ENCODE measurements around the gene FRAT2.

FRAT2 gene

DNA sequence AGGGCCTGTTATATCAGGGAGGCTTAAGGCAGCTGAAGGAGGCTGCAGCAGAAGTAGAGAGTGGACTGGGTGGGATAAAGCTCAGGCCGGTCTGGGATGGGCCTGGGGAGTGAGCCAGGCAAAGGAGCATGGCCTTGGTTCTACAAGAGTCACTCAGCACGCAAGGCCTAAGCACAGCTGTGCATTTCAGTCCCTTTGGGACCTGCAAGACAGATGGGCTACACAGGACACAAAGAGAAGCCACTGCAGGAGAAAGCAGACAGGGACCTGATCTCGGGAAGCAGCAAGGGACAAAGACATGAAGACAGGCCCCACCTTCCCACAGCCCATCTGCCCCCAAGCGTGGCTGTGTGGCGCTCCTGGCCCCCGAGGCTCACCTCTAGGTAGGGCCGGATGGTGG lies 37.2 kb upstream of the FRAT2 start:
- H3K27ac ChIP-seq (ENCODE audit: low read depth, low read length, poor library complexity, severe bottlenecking): no peak overlapping the region
- no peak overlapping the region for H3K4me3 ChIP-seq (ENCODE audit: low read depth, low read length, poor library complexity, severe bottlenecking)
- H3K4me2 ChIP-seq (ENCODE audit: low read length): no peak overlapping the region
- no peaks in the 10 kb centered on the region for H3F3A ChIP-seq (ENCODE audit: insufficient read depth, low read length)
- no peak overlapping the region for H2AFZ ChIP-seq (ENCODE audit: low read length)
- no peaks in the 10 kb centered on the region for H3K9me2 ChIP-seq (ENCODE audit: low read depth, low read length)
- H4K20me1 ChIP-seq (ENCODE audit: insufficient read depth, low read length): no peaks in the 10 kb centered on the region
- H3K9ac ChIP-seq (ENCODE audit: low read length): no peak overlapping the region
- TF ChIP-seq EZH2 (IDR thresholded peaks at IDR 0.05; ENCODE audit: borderline replicate concordance, low read length): no peak
- TF ChIP-seq, protein P1, sequence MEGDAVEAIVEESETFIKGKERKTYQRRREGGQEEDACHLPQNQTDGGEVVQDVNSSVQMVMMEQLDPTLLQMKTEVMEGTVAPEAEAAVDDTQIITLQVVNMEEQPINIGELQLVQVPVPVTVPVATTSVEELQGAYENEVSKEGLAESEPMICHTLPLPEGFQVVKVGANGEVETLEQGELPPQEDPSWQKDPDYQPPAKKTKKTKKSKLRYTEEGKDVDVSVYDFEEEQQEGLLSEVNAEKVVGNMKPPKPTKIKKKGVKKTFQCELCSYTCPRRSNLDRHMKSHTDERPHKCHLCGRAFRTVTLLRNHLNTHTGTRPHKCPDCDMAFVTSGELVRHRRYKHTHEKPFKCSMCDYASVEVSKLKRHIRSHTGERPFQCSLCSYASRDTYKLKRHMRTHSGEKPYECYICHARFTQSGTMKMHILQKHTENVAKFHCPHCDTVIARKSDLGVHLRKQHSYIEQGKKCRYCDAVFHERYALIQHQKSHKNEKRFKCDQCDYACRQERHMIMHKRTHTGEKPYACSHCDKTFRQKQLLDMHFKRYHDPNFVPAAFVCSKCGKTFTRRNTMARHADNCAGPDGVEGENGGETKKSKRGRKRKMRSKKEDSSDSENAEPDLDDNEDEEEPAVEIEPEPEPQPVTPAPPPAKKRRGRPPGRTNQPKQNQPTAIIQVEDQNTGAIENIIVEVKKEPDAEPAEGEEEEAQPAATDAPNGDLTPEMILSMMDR (IDR thresholded peaks at IDR 0.05; ENCODE audit: low read length): no peak
- H3K27me3 ChIP-seq (ENCODE audit: insufficient read depth, low read length): no peaks in the 10 kb centered on the region
- peaks cover 23% of the 10 kb centered on the region; the same call in 1 of the 2 replicates for H3K36me3 ChIP-seq (ENCODE audit: insufficient read depth, low read length)
- no peaks in the 10 kb centered on the region for H3K79me2 ChIP-seq (ENCODE audit: insufficient read depth, low read length)
- H3K9me3 ChIP-seq (ENCODE audit: low read length): no peaks in the 10 kb centered on the region
- no peaks in the 10 kb centered on the region for H3K4me1 ChIP-seq (ENCODE audit: insufficient read depth, low read length, severe bottlenecking)

DNA sequence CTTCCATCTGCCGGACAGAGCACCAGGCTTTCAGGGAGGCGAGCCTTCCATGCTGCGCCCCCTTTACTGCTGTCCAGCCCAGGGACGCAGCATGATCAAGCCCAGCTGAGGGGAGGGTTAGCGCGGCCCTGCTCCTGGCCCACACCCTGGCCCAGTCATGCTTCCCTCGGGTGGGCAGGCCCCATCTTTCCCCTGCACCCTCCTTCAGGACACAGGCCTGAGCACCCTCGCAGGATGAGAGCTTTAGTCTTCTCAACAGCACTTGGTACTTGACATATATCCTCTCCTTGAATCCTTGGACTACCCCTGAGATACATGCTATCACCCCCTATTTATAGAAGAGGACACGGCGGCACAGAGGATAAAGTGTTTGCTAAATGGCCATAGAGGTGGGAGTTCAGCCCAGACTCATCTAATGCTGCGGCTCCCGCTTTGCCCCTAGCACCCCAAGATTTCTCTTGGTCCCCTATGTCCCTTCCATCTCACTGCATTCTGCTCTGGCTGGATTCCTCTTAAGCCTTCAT lies 32.7 kb upstream of the FRAT2 start:
- H3K4me2 ChIP-seq (ENCODE audit: low read length): no peak overlapping the region
- no peak for TF ChIP-seq EZH2 (IDR thresholded peaks at IDR 0.05; ENCODE audit: borderline replicate concordance, low read length)
- TF ChIP-seq, protein P1 (IDR thresholded peaks at IDR 0.05; ENCODE audit: low read length): no peak
- no peaks in the 10 kb centered on the region for H3K9me2 ChIP-seq (ENCODE audit: low read depth, low read length)
- H3F3A ChIP-seq (ENCODE audit: insufficient read depth, low read length): no peaks in the 10 kb centered on the region
- H3K36me3 ChIP-seq (ENCODE audit: insufficient read depth, low read length): peaks cover 19% of the 10 kb centered on the region; the same call in 1 of the 2 replicates
- no peaks in the 10 kb centered on the region for H3K79me2 ChIP-seq (ENCODE audit: insufficient read depth, low read length)
- H3K4me1 ChIP-seq (ENCODE audit: insufficient read depth, low read length, severe bottlenecking): peaks cover 12% of the 10 kb centered on the region
- no peaks in the 10 kb centered on the region for H3K9me3 ChIP-seq (ENCODE audit: low read length)
- H3K9ac ChIP-seq (ENCODE audit: low read length): no peak overlapping the region
- no peak overlapping the region for H2AFZ ChIP-seq (ENCODE audit: low read length)
- no peaks in the 10 kb centered on the region for H4K20me1 ChIP-seq (ENCODE audit: insufficient read depth, low read length)
- no peak overlapping the region for H3K27ac ChIP-seq (ENCODE audit: low read depth, low read length, poor library complexity, severe bottlenecking)
- H3K27me3 ChIP-seq (ENCODE audit: insufficient read depth, low read length): no peaks in the 10 kb centered on the region
- no peak overlapping the region for H3K4me3 ChIP-seq (ENCODE audit: low read depth, low read length, poor library complexity, severe bottlenecking)

GRCh38 chr10:97366572-97366971 lies 32.0 kb upstream of the FRAT2 start:
- no peak for TF ChIP-seq EZH2 (IDR thresholded peaks at IDR 0.05; ENCODE audit: borderline replicate concordance, low read length)
- TF ChIP-seq, protein P1 (IDR thresholded peaks at IDR 0.05; ENCODE audit: low read length): no peak
- Histone ChIP-seq H2AFZ (ENCODE audit: low read length) (no peak overlapping the region), H3F3A (ENCODE audit: insufficient read depth, low read length) (no peaks in the 10 kb centered on the region), H3K27me3 (ENCODE audit: insufficient read depth, low read length) (no peaks in the 10 kb centered on the region), H3K36me3 (ENCODE audit: insufficient read depth, low read length) (peaks cover 19% of the 10 kb centered on the region; the same call in 1 of the 2 replicates), H3K9me3 (ENCODE audit: low read length) (no peaks in the 10 kb centered on the region), H3K27ac (ENCODE audit: low read depth, low read length, poor library complexity, severe bottlenecking) (peak overlapping the region; percentile 82), H3K9ac (ENCODE audit: low read length) (no peak overlapping the region), H3K9me2 (ENCODE audit: low read depth, low read length) (no peaks in the 10 kb centered on the region), H4K20me1 (ENCODE audit: insufficient read depth, low read length) (no peaks in the 10 kb centered on the region), H3K4me1 (ENCODE audit: insufficient read depth, low read length, severe bottlenecking) (peaks cover 12% of the 10 kb centered on the region), H3K4me3 (ENCODE audit: low read depth, low read length, poor library complexity, severe bottlenecking) (no peak overlapping the region), H3K79me2 (ENCODE audit: insufficient read depth, low read length) (no peaks in the 10 kb centered on the region), H3K4me2 (ENCODE audit: low read length) (no peak overlapping the region)
